HG02588 (cell line): ENCODE measurements around the gene NCOA1.
"Not testable (repeated sequence)": the region's sequence is repeated elsewhere in the genome, so short reads cannot be mapped to it uniquely, and the experiment has no call there.

Experiments used
- ATAC-seq: cut with Tn5 transposase; IDR thresholded peaks from one replicate; pipeline ENCODE4 v1.9.1; 2021; ENCODE audit warnings: mild to moderate bottlenecking, moderate library complexity; ENCODE audit not compliant: unreplicated experiment

Gene NCOA1

GRCh38 chr2:24473626-24474025, 17.4 kb upstream of the NCOA1 start:
- no peak for ATAC-seq

GRCh38 chr2:24474053-24474452, 17.0 kb upstream of the NCOA1 start:
- ATAC-seq = no peak

GRCh38 chr2:24477229-24477628, 13.8 kb upstream of the NCOA1 start:
- ATAC-seq = no peak

GRCh38 chr2:24478243-24478642, 12.8 kb upstream of the NCOA1 start:
- ATAC-seq = no peak

GRCh38 chr2:24480245-24480644, 10.8 kb upstream of the NCOA1 start:
- ATAC-seq = no peak

GRCh38 chr2:24482251-24482971, 8.6 kb upstream of the NCOA1 start:
- ATAC-seq = no peak

GRCh38 chr2:24482972-24483300, 8.1 kb upstream of the NCOA1 start:
- ATAC-seq = no peak

- not testable (repeated sequence) for ATAC-seq
Measured at GRCh38 chr2:24484677-24485076, 6.4 kb upstream of the NCOA1 start.

GRCh38 chr2:24485197-24485596, 5.9 kb upstream of the NCOA1 start:
- ATAC-seq = no peak

GRCh38 chr2:24486636-24487205, 4.3 kb upstream of the NCOA1 start:
- no peak for ATAC-seq

- no peak for ATAC-seq
Measured at GRCh38 chr2:24489465-24490180, 1.4 kb upstream of the NCOA1 start.

- ATAC-seq = no peak
Measured at GRCh38 chr2:24490181-24490689, 819 bp upstream of the NCOA1 start.

- ATAC-seq = peak; percentile 38
Measured at GRCh38 chr2:24491542-24492420, 727 bp downstream of the NCOA1 start.

- no peak for ATAC-seq
Measured at GRCh38 chr2:24492421-24493279, 1.6 kb downstream of the NCOA1 start.

GRCh38 chr2:24493713-24494112, 2.7 kb downstream of the NCOA1 start:
- no peak for ATAC-seq

- ATAC-seq = no peak
Measured at GRCh38 chr2:24494410-24494809, 3.4 kb downstream of the NCOA1 start.

GRCh38 chr2:24495451-24495850, 4.4 kb downstream of the NCOA1 start:
- ATAC-seq = no peak

- no peak for ATAC-seq
Measured at GRCh38 chr2:24496959-24497358, 5.9 kb downstream of the NCOA1 start.

- no peak for ATAC-seq
Measured at GRCh38 chr2:24497685-24498084, 6.6 kb downstream of the NCOA1 start.

GRCh38 chr2:24498121-24498520, 7.1 kb downstream of the NCOA1 start:
- ATAC-seq = no peak
